ENCODE data around the gene SLC9B2.

The SLC9B2 gene

GRCh38 chr4:103076747-103077347, at the start of gene SLC9B2:
Gene SLC9B2, minus strand, starts transcription at chr4:103076761. Its CDS starts 9,211 bp downstream, at chr4:103067550.
- no peak for DNase-seq (ENCODE audit: low read depth)

- no peak for DNase-seq (ENCODE audit: low read depth)
These were observed 49.6 kb upstream of the SLC9B2 start for GRCh38 chr4:103126126-103126525.

- no peak for DNase-seq (ENCODE audit: low read depth)
These were observed 46.6 kb upstream of the SLC9B2 start for GRCh38 chr4:103123114-103123513.

GRCh38 chr4:103118166-103118565, 41.6 kb upstream of the SLC9B2 start:
- DNase-seq (ENCODE audit: low read depth) = no peak

GRCh38 chr4:103111598-103111997, 35.0 kb upstream of the SLC9B2 start:
- DNase-seq (ENCODE audit: low read depth) = no peak

- no peak for DNase-seq (ENCODE audit: low read depth)
These were observed 32.0 kb upstream of the SLC9B2 start for GRCh38 chr4:103108542-103108941.

GRCh38 chr4:103105558-103106356, 29.2 kb upstream of the SLC9B2 start:
- DNase-seq (ENCODE audit: low read depth) = no peak

GRCh38 chr4:103104886-103105285, 28.3 kb upstream of the SLC9B2 start:
- no peak for DNase-seq (ENCODE audit: low read depth)

GRCh38 chr4:103100691-103101090, 24.1 kb upstream of the SLC9B2 start:
- DNase-seq (ENCODE audit: low read depth) = no peak

- DNase-seq (ENCODE audit: low read depth) = no peak
These were observed 23.3 kb upstream of the SLC9B2 start, which contains the start of gene BDH2 for GRCh38 chr4:103099691-103100392. Gene BDH2, minus strand, starts transcription at chr4:103099834. Its CDS starts 3,580 bp downstream, at chr4:103096254.

- DNase-seq (ENCODE audit: low read depth) = no peak
These were observed 22.3 kb upstream of the SLC9B2 start for GRCh38 chr4:103098756-103099440.

- DNase-seq (ENCODE audit: low read depth) = no peak
These were observed 21.8 kb upstream of the SLC9B2 start for GRCh38 chr4:103098341-103098740.

- no peak for DNase-seq (ENCODE audit: low read depth)
These were observed 20.6 kb upstream of the SLC9B2 start for GRCh38 chr4:103097112-103097511.

GRCh38 chr4:103095080-103095479, 18.5 kb upstream of the SLC9B2 start:
- DNase-seq (ENCODE audit: low read depth) = no peak

- DNase-seq (ENCODE audit: low read depth) = no peak
These were observed 15.7 kb upstream of the SLC9B2 start for GRCh38 chr4:103092245-103092644.

GRCh38 chr4:103091601-103092223, 15.2 kb upstream of the SLC9B2 start:
- no peak for DNase-seq (ENCODE audit: low read depth)

GRCh38 chr4:103089481-103089880, 12.9 kb upstream of the SLC9B2 start:
- DNase-seq (ENCODE audit: low read depth) = no peak

- no peak for DNase-seq (ENCODE audit: low read depth)
These were observed 10.0 kb upstream of the SLC9B2 start for GRCh38 chr4:103086551-103086950.

- DNase-seq (ENCODE audit: low read depth) = no peak
These were observed 9.1 kb upstream of the SLC9B2 start for GRCh38 chr4:103085555-103086196.

- DNase-seq (ENCODE audit: low read depth) = no peak
These were observed 3.1 kb upstream of the SLC9B2 start for GRCh38 chr4:103079621-103080020.

Measured in stimulated activated CD8-positive, alpha-beta memory T cell treated with anti-CD3 and anti-CD28 coated beads, Interleukin-12 subunit alpha, Interleukin-12 subunit beta, amount 100 ng/mL, for 4 hours (primary cell).